ENCODE measurements around the gene KCNH8. TPM values are rescaled to one million over a fixed set of nuclear protein-coding genes. Genes with fewer than 3 reads are reported as not detected.

The KCNH8 gene
- total RNA-seq, 1 experiment from 2014 or later, result 0.12 TPM

- ChIA-PET CTCF (no interaction called here), RAD21 (ENCODE audit: low non-redundant PET in 1 of 2, low total read pairs in 2 of 2, uncharacterized antibody in 2 of 2, unreplicated experiment in 2 of 2) (no interaction called here), POLR2A (no interaction called here)
- H3K4me2 ChIP-seq (ENCODE audit: low read length), result no peak overlapping the region
- no peaks in the 10 kb centered on the region for H3K27me3 ChIP-seq (ENCODE audit: insufficient read depth, low read length)
- H3K4me3 ChIP-seq (replicated peaks in 1 of 2; ENCODE audit: low read depth in 1 of 2, low read length in 2 of 2), result no peak overlapping the region
- no peaks in the 10 kb centered on the region for H3K4me1 ChIP-seq (ENCODE audit: control insufficient read depth in 1 of 2, insufficient read depth in 2 of 2, low read length in 2 of 2)
- H4K20me1 ChIP-seq (ENCODE audit: insufficient read depth), result no peaks in the 10 kb centered on the region; the same call in 1 of the 2 replicates
- DNase-seq (ENCODE audit: low read depth, low spot score) (no peak), ATAC-seq (no peak)
- peaks cover 0 to 5% of the 10 kb centered on the region in 2 experiments; a peak in 1 of 4 replicates for H3K9me3 ChIP-seq (ENCODE audit: control insufficient read depth in 1 of 2, insufficient read depth in 1 of 2, low read depth in 1 of 2, low read length in 2 of 2)
- no peak overlapping the region for H2AFZ ChIP-seq (ENCODE audit: low read depth, low read length, poor library complexity, severe bottlenecking)
- TF ChIP-seq JUND (IDR thresholded peaks at IDR 0.05) (no peak), ELF1 (IDR thresholded peaks at IDR 0.05; ENCODE audit: borderline replicate concordance, low read depth) (no peak), ATF3 (IDR thresholded peaks at IDR 0.05) (no peak), EGR1 (IDR thresholded peaks at IDR 0.05; ENCODE audit: low read depth) (no peak)
- no TSS peak for BruUV-seq (replicated peaks)
- H3K9ac ChIP-seq (ENCODE audit: low read length), result no peak overlapping the region
- no peak overlapping the region for H3K27ac ChIP-seq (ENCODE audit: low read depth, low read length)
- H3K79me2 ChIP-seq (ENCODE audit: insufficient read depth, low read length), result no peaks in the 10 kb centered on the region
- no peaks in the 10 kb centered on the region for H3K9me2 ChIP-seq (ENCODE audit: insufficient read depth)
- intact Hi-C loops (cut with micrococcal nuclease), result no loop called here
- H3K36me3 ChIP-seq (ENCODE audit: control insufficient read depth in 1 of 2, insufficient read depth in 2 of 2, low read length in 2 of 2), result no peaks in the 10 kb centered on the region
Observed at GRCh38 chr3:19202754-19203153, 54.4 kb downstream of the KCNH8 start.

GRCh38 chr3:19206540-19206939 lies 58.2 kb downstream of the KCNH8 start:
- Histone ChIP-seq H3K9me3 (ENCODE audit: control insufficient read depth in 1 of 2, insufficient read depth in 1 of 2, low read depth in 1 of 2, low read length in 2 of 2) (peaks cover 0 to 3% of the 10 kb centered on the region in 2 experiments; a peak in 1 of 4 replicates), H4K20me1 (ENCODE audit: insufficient read depth) (no peaks in the 10 kb centered on the region), H3K36me3 (ENCODE audit: control insufficient read depth in 1 of 2, insufficient read depth in 2 of 2, low read length in 2 of 2) (no peaks in the 10 kb centered on the region), H3K9me2 (ENCODE audit: insufficient read depth) (no peaks in the 10 kb centered on the region), H3K4me3 (replicated peaks in 1 of 2; ENCODE audit: low read depth in 1 of 2, low read length in 2 of 2) (no peak overlapping the region), H3K27me3 (ENCODE audit: insufficient read depth, low read length) (no peaks in the 10 kb centered on the region), H2AFZ (ENCODE audit: low read depth, low read length, poor library complexity, severe bottlenecking) (no peak overlapping the region), H3K27ac (ENCODE audit: low read depth, low read length) (no peak overlapping the region), H3K79me2 (ENCODE audit: insufficient read depth, low read length) (no peaks in the 10 kb centered on the region), H3K4me1 (ENCODE audit: control insufficient read depth in 1 of 2, insufficient read depth in 2 of 2, low read length in 2 of 2) (no peaks in the 10 kb centered on the region), H3K9ac (ENCODE audit: low read length) (no peak overlapping the region), H3K4me2 (ENCODE audit: low read length) (no peak overlapping the region)
- DNase-seq (ENCODE audit: low read depth, low spot score) (no peak), ATAC-seq (no peak)
- intact Hi-C loops (cut with micrococcal nuclease), result no loop called here
- BruUV-seq (replicated peaks), result no TSS peak
- POLR2A ChIA-PET, result no interaction called here
- RAD21 ChIA-PET (ENCODE audit: low non-redundant PET in 1 of 2, low total read pairs in 2 of 2, uncharacterized antibody in 2 of 2, unreplicated experiment in 2 of 2), result no interaction called here
- TF ChIP-seq ZBTB33 (IDR thresholded peaks at IDR 0.05; ENCODE audit: extremely low read depth, insufficient replicate concordance, low read length), result no peak
- TF ChIP-seq SIN3A (IDR thresholded peaks at IDR 0.05; ENCODE audit: low read depth), result no peak
- TF ChIP-seq CEBPB (IDR thresholded peaks at IDR 0.05; ENCODE audit: low read depth), result no peak
- CTCF ChIA-PET, result no interaction called here

Measured in HCT116 (cell line).